Left cardiac atrium (tissue), 4 donors: ENCODE results near the gene COLEC12. TPM values are rescaled to one million over a fixed set of nuclear protein-coding genes. Genes with fewer than 3 reads are reported as not detected.

Source experiments
- ATAC-seq, 2 donors: fragments of 200-7000 bp; cut with Tn5 transposase; one replicate each; pipeline ENCODE4 v1.9.1; 2020; ENCODE audit warnings: mild to moderate bottlenecking in 2 of 2, moderate library complexity in 2 of 2
- DNase-seq: peaks from one replicate; pipeline ENCODE4 v3.0.0-alpha.2; 2020
- intact Hi-C, 2 donors: fragments of 100-400 bp; cut with DNase I; formaldehyde crosslinking; loops; one replicate each; pipeline versions ENCODE4 v1.14.1 to v1.15.1; 2022 to 2023
- total RNA-seq, 2 donors: library from RNA; stranded (reverse); fragmentation: NEBNext Ultra II Directional; extraction: Animal tissue kit (Norgen Biotek cat#: 25700); gene quantifications; one replicate each; pipeline ENCODE4 v1.2.1, GENCODE V29; 2021
- donor health status: DM: no; HTN: yes; CAD: no.
- donor health status: DM: no; HTN: yes; CAD: no; lungs with severe emphysema.
- donor health status: DM: yes; HTN: yes; CAD: no.
- donor health status: Dilated cardiomyopathy.

COLEC12 gene
- total RNA-seq, 2 donors from 2014 or later = 14.2 to 25.1 TPM

GRCh38 chr18:354003-354402, 146.5 kb downstream of the COLEC12 start:
- DNase-seq (no peak), ATAC-seq (no peak)

GRCh38 chr18:352438-352837, 148.1 kb downstream of the COLEC12 start:
- intact Hi-C loops = no loop called here
- DNase-seq (no peak), ATAC-seq (no peak)

More at GRCh38 chr18:354003-354402, 146.5 kb downstream of the COLEC12 start:
- intact Hi-C loops = no loop called here

- intact Hi-C loops = no loop called here
- ATAC-seq = peak in 1 of 2 donors; percentile 38
- no peak for DNase-seq
Measured at GRCh38 chr18:350953-351572, 149.4 kb downstream of the COLEC12 start.

GRCh38 chr18:346600-346999, 153.9 kb downstream of the COLEC12 start:
- no peak for DNase-seq
- ATAC-seq = peak in 1 of 2 donors; percentile 47
- intact Hi-C loops = no loop called here

GRCh38 chr18:341102-341501, 159.4 kb downstream of the COLEC12 start:
- ATAC-seq (no peak), DNase-seq (no peak)
- intact Hi-C loops = no loop called here

GRCh38 chr18:340044-340443, 160.5 kb downstream of the COLEC12 start:
- intact Hi-C loops = no loop called here
- no peak for ATAC-seq
- DNase-seq = no peak

- ATAC-seq (no peak), DNase-seq (no peak)
- intact Hi-C loops = no loop called here
Measured at GRCh38 chr18:339200-339599, 161.3 kb downstream of the COLEC12 start.

GRCh38 chr18:336713-337112, 163.8 kb downstream of the COLEC12 start:
- intact Hi-C loops = no loop called here
- DNase-seq (no peak), ATAC-seq (no peak)

GRCh38 chr18:335733-336132, 164.8 kb downstream of the COLEC12 start:
- intact Hi-C loops = no loop called here

GRCh38 chr18:334575-335132, 165.8 kb downstream of the COLEC12 start:
- ATAC-seq (no peak), DNase-seq (no peak)
- intact Hi-C loops = no loop called here

More at GRCh38 chr18:335733-336132, 164.8 kb downstream of the COLEC12 start:
- DNase-seq = no peak
- no peak for ATAC-seq

GRCh38 chr18:332721-333510, 167.6 kb downstream of the COLEC12 start:
- DNase-seq = no peak
- intact Hi-C loops = no loop called here
- ATAC-seq = peak; percentile 61 to 79

GRCh38 chr18:332007-332406, 168.5 kb downstream of the COLEC12 start:
- ATAC-seq (peak in 1 of 2 donors; percentile 40), DNase-seq (no peak)
- intact Hi-C loops = no loop called here

- intact Hi-C loops = no loop called here
- DNase-seq = no peak
- ATAC-seq = peak; percentile 17 to 29
Measured at GRCh38 chr18:331221-331821, 169.2 kb downstream of the COLEC12 start.

- intact Hi-C loops = no loop called here
- ATAC-seq (no peak), DNase-seq (no peak)
Measured at GRCh38 chr18:328928-329327, 171.6 kb downstream of the COLEC12 start.

- DNase-seq = no peak
- no peak for ATAC-seq
- intact Hi-C loops = no loop called here
Measured at GRCh38 chr18:326846-327245, 173.7 kb downstream of the COLEC12 start.

GRCh38 chr18:323253-323622, 177.3 kb downstream of the COLEC12 start:
- intact Hi-C loops = no loop called here
- ATAC-seq (peak in 1 of 2 donors; percentile 68), DNase-seq (no peak)

- no peak for DNase-seq
- intact Hi-C loops = no loop called here
- no peak for ATAC-seq
Measured at GRCh38 chr18:321865-322467, 178.5 kb downstream of the COLEC12 start.

GRCh38 chr18:320155-320554, 180.3 kb downstream of the COLEC12 start:
- no peak for ATAC-seq
- DNase-seq = no peak
- intact Hi-C loops = no loop called here

- no peak for DNase-seq
- ATAC-seq = no peak
- intact Hi-C loops = no loop called here
Measured at GRCh38 chr18:319720-320119, 180.8 kb downstream of the COLEC12 start.

GRCh38 chr18:318791-319291, 181.7 kb downstream of the COLEC12 start:
- no peak for ATAC-seq
- intact Hi-C loops = no loop called here
- DNase-seq = no peak
